GM21737 (cell line): ENCODE measurements around the gene ARHGAP15.
"Not testable (repeated sequence)": the region's sequence is repeated elsewhere in the genome, so short reads cannot be mapped to it uniquely, and the experiment has no call there.

ENCODE experiments used
- ATAC-seq: cut with Tn5 transposase; IDR thresholded peaks from one replicate; pipeline ENCODE4 v1.9.1; 2021; ENCODE audit warnings: mild to moderate bottlenecking, moderate library complexity; ENCODE audit not compliant: unreplicated experiment

ARHGAP15 gene

DNA sequence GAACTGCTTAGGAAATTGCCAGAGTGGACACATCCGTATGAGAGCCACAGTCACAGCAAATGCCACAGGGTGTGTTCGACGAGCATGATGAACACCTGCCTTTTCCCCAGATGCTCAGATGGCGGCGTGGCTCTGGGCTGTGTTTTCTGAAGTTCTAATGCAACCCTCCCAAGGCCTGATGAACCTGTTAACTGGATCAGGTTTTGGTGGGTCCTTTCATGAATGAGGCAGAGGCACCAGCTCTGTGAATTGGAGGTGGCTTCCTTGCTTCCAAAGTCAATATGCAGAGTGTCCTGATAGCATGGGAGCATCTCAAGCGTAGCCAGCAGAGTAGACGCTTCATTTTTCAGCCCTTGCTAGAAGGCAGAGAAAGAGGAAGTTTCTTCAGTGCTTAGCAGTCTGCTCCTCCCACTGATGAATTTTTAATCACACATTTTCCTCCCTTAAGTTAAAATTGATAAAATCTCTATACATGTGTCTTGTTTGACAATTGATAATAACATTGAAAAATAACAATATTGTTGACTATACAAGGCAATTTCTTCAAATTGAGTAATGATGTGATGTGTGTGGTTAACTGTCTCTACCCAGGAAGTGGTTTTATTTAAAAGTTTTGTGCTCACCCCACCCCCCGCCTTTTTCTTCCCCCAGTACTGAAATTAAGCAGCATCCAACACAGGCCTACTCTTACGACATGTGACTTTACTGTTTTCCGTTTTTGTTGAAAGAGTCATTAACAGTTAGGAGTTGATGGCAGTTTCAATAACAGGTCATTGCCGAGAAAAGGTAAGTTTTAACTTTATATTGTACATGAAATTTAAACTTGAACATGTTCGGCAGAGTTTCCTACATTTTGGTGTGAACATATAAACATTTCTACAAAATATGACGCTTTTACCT lies at the start of gene ARHGAP15:
Gene ARHGAP15 (plus strand): TSS at position 739 of the 900 bp plus-strand sequence.
- ATAC-seq: peak; percentile 88

DNA sequence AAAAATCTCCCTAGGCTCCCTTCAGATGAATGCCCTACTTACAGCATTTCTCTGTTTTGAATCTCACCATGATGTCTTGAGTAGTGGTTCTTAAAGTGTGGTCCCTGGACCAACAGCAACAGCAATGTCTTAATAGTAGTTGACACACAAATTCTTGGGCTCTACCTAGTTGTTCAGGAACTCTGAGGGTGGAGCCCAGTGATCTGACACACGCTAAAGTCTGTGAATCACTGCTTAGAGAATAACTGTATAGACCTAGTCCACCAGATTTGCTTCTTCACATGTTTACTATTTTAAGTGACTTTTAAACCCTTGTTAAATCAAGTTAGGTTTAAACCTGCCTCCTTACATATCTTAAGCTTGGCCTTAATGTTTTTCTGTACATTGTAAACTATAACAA lies 47.6 kb upstream of the ARHGAP15 start:
- ATAC-seq: no peak

DNA sequence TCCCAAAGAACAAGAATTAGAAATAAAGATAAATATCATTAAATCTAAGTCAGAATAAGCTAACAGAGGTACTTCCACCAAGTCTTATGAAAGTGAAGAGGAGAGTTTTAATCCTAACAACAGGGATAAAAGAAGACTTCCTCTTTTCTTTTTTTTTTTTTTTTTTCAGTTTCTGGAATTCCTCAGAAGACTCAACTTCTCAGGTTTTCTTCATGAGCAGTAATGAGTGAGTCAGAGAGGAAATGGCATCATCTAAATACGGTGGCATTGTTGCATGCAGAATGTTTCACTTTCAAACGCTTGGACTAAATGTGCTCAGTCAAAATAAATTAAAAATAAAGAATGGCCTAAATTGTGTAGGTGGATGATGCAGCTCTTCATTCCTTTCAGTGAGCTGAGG lies 45.6 kb upstream of the ARHGAP15 start:
- no peak for ATAC-seq

DNA sequence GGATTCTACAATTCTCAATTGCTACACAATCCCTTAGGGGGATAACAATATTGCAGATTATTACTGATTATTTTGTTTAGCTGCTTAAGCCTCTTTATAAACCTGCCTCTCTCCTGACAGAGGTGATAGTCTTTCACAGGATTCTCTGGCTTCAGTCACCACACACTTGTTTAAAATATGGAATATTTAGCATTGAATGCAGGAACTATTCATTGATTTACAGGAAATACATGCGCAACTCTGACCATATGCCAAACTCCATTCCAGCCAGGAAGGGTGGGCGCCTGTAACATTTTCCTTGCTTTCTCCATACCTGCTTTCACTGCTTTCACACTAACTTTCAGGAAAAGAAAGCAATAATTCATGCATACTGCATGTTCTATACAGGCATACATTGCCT lies 44.8 kb upstream of the ARHGAP15 start:
- no peak for ATAC-seq

DNA sequence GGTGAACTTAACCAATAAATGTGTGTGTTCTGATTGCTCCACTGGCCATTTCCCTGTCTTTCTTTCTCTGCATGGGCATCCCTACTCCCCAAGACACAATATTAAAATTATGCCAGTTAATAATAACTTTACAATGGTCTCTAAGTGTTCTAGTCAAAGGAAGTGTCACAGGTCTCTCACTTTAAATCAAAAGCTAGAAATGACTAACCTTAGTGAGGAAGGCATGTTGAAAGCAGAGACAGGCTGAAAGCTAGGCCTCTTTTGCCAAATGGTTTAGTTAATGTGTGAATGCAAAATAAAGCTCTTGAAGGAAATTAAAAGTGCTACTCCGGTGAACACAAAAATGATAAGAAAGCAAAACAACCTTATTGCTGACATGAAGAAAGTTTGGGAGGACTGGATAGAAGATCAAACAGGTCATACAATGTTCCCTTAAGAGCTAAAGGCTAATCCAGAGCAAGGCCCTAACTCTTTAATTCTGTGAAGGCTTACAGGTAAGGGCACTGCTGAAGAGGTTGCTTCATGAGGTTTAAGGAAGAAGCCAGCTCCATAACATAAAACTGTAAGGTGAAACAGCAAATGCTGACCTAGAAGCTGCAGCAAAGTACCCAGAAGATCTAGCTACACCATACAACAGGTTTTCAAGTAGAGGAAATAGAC lies 44.0 kb upstream of the ARHGAP15 start:
- peak; percentile 72 for ATAC-seq

DNA sequence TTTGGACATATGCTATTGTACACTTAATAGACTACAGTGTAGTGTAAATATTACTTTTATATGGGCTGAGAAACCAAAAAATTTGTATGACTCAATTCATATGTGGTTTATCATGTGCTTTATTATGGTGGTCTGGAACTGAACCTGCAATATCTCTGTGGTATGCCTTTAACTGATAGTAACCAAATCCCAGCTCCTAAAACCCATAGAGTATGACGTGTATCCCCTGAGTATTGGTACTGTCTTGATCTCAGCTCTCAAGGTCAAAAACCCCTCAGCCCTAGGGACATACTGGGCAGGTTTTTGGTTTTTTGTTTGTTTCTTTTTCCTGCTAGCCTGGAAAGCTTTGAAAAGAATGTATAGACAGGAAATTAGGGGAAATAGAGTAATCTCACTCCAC lies 42.2 kb upstream of the ARHGAP15 start:
- ATAC-seq: no peak

DNA sequence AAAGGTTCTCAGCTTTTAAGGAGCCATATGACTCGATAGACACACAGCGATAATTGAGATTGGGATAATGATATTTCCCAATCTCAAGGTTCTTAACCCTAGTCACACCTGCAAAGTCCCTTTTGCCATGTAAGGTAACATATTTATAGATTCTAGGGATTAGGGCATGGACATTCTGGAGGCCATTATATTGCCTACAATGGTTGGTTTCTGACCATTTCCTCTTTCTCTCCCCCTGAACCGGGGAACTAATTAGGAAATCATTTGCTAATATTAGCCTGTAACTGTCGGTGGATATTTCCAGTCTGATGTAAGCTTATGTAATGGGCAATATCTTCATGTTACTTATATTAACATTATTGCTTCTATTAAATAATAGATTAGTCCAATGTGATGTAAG lies 40.8 kb upstream of the ARHGAP15 start:
- ATAC-seq: no peak

DNA sequence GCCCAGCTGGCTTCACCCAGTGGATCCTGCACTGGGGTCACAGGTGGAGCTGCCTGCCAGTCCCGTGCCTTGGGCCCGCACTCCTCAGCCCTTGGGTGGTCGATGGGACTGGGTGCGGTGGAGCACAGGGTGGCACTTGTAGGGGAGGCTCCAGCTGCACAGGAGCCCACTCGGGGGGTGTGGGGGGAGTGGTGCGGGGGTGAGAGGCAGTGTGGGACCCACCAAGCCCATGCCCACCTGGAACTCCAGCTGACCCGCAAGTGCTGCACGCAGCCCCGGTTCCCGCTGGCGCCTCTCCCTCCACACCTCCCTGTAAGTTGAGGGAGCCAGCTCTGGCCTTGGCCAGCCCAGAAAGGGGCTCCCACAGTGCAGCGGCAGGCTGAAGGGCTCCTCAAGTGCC lies 39.7 kb upstream of the ARHGAP15 start:
- not testable (repeated sequence) for ATAC-seq

DNA sequence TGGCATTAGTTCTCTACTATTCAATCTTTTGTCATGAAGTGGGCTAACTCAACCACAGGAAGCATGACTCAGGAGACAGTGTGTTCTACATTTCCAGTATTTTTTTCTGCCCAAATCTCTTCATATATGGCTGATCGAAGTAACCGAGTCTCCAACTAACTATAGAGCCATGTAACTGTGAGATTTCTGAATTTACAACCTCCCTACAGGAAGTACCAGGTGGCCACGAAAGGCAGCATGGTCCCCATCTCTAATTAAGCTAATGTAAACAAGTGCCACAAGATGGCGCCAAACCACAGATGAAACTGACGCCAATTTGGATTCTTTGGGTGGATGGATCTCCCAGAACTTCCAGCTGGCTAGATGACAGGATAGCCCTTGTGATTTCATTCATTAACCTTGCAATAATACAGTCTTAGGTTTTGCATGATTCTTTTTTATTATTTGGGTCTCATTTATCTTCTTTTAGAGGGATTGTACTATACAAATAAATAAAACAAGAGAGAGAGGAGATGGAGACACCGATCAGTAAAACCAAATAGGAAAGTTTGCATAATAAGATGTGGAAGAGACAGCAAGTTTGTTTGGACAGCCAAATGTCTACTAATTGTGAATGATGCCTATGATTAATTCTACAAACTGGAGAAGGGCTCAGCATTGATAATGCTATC lies 18.3 kb upstream of the ARHGAP15 start:
- ATAC-seq: peak; percentile 87

DNA sequence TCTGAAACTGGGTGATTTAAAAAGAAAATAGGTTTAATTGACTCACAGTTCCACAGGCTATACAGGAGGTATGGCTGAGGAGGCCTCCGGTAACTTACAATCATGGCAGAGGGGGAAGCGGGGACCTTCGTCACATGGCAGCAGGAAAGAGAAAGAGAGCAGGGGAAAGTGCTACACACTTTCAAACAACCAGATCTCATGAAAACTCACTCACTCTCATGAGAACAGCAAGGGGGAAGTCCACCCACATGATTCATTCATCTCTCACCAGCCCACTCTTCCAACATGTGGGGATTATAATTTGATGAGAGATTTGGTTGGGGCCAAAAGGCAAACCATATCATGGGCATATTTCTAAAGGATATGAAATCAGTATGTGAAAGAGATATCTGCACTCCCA lies 12.0 kb upstream of the ARHGAP15 start:
- no peak for ATAC-seq

DNA sequence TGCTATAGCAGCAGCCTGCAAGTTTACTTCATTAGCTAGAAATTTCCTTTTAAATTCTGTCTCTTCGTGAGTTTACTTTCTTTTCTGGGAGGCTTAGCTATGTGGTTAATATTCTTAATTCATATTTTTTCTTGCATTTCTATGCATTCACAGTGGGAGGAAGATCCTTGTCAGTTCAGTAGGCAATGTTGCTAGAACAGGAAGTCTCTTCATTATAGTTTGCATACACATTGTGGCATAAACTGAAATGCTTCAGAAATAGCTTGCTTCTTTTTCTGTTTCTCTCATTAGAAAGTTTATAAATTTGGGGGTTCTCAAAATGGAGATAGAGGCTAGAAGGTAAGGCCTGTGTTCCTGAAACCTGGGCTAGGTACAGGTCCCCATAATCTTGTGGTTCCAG lies 8.1 kb upstream of the ARHGAP15 start:
- ATAC-seq: no peak

DNA sequence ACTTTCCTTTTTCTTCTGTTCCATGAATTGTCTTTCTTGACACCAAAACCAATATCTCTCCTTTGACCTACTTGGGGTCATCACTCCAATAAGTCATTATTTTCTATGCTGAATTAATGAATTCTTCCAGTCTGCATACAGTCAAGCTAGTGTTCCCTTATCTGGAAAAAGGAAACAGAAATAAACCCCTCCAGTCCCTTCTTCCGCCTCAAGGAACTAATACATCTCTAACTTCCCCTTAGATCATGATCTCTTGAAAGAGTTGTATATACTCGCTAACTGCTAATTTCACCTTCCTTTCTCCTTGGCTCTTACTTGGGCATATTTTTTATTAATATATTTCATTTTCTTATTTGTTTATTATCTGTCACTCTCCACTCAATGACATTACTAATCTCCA lies 7.3 kb upstream of the ARHGAP15 start:
- ATAC-seq: no peak

DNA sequence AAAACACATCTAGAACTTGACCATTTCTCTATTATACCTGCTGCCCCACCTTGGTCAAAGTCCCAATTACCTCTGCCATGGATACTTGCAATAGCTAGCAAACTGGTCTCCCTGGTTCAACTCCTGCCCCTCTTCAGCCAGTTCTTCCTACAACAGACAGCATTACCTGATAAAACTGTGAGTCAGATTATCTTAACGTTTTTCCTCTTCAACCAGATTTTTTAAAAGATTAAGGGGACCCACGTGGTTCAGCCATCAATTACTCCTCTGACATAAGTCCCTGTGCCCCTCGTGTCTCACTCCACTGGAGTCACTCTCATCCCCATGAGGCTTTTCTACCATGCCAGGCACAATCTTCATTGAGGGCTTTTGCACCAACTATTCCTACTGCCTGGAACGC lies 5.3 kb upstream of the ARHGAP15 start:
- ATAC-seq: no peak

DNA sequence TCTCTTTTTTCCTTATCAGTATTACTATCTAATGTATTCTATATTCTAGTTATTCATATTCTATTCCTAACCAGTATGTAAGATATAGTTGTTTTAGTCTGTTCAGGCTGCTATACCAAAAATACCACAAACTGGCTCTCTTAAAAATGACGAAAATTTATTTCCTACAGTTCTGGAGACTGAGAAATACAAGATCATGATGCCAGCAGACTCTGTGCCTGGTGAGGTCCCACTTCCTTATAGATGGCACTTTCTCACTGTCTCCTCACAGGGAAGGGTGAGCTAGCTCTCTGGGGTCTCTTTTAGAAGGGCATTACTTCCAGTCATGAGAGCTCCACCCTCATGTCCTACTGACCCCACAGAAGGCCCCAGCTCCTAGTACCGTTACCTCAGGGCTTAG lies 4.8 kb upstream of the ARHGAP15 start:
- ATAC-seq: no peak

DNA sequence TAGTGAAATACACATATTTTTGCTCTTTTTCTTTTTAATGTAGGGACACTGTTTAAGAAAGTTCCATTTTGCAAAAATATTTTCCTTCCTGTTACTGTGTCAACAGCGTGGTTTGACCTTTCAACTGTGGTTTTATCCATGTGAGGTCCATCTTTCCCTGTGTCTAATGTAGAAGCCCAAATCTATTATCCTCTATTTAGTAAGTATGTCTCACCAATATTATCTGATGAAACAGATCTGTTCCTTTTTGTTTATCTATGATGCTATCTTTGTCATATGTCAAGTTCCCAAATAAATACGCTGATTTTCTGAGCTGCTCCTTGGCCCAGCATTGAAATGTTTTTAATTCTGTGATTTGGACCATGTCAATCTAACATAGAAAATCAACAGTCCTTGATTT lies 3.5 kb upstream of the ARHGAP15 start:
- ATAC-seq: no peak

DNA sequence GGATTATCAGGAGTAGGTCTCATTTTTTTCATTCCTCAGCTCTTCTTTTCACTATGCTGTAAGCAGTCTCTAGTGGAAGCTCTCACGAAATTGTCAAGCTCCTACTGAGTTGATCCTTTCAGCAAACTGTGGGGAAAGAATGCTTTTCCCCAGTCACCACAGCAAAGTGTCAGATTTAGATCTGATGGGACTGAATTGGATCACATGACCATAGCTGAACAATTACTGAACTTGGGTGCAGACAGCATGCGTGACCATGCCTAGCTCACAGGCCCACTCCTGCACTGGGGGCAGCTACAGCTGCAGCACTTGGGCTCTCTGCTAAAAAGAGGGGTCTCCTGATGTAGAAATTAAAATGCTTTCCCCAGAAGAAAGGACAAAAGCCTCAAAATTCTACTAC lies 3.1 kb downstream of the ARHGAP15 start:
- ATAC-seq: no peak

DNA sequence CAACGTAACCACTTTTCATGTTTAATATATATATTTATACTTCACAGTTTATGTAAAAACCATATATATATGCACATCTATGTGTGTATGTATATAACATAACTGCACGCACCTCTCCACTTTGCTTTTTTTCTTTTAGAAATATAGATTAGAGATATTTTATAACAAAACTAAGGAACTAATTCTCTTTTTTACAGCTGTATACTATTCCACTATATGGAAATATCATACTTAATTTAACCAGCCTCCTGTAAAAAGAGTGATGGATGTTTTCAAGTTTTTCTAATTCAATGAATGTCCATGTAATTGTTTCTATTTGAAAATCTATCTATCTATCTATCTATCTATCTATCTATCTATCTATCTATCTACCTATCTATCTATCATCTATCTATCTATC lies 4.6 kb downstream of the ARHGAP15 start:
- ATAC-seq: no peak

DNA sequence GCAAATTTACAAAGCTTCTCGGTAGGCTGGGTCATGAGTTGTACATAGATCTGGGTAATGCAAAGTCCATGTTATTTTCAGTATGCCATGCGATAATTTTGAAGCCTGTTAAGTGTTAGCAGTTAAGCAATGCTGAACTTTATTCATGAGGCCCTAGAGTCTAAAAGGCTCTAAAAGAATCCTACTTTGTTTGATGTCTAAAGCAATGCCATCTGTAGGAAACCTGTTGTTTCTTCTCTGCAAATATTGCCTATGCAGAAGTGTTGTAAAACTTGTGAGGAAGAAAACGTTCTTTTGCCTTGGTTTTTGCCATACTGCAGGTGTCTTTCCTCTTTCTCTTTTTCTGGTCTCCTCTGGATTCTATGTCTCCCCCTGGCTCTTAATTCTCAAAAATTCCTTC lies 9.1 kb downstream of the ARHGAP15 start:
- no peak for ATAC-seq

DNA sequence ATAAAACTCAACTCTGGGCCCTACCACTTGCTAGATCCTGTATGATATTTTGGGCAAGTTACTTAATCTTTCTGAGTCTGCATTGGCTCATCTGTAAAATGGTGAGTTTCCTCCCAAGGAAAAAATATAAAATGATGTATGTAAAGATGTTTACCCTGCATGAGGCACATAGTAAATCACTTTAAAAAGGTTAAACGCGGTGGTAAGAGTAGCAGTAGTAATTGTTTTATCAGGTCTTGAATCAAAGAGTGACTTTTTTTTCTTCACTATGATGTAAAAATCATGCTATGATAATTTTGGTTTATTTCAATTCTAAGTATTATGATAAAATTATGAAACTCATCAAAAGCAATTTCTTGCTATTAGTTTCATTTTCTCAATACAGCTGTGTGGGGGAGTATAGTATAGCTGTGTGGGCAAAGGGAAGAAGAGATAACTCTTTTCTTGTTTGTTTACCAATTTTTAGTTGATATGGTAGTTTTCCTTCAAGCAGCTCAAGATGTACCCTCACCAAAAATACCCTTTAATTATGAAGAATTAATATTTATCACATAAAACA lies 10.7 kb downstream of the ARHGAP15 start:
- ATAC-seq: no peak

DNA sequence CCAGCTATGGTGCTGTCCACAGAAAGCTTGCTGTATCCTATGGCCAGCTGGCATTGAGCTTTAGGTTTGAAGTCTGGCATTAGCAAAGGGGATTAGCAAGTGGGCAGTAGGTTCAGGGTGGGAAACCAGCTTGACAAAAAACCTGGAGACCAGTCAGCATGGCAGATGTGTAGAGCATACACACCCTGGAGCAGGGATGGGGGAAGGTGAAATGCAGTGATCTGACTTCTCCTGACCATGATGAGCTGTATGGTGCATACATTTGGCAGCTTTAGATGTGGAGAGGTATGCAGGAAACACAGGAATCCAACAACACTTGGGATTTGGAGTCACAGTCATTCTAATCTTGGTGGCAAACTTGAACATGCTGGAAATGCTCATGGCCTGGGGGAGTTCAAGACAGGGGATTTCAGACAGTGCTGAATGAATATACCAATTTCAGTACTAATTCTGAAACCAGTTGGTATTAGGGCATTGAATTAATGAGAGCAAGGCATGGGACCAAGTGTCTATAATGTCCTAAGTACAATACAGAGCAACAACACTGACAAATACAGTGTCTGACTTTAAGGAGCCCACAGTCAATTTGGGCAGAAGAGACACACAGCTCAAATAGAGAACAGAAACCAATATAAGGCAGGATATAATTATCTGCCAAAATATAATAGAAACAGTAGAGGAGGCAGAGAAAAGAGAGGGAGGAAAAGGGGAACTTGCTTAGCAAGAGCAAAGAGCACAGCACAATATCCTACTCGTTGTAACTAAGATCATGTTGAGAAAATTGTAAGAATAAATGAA lies 11.8 kb downstream of the ARHGAP15 start:
- peak; percentile 68 for ATAC-seq

DNA sequence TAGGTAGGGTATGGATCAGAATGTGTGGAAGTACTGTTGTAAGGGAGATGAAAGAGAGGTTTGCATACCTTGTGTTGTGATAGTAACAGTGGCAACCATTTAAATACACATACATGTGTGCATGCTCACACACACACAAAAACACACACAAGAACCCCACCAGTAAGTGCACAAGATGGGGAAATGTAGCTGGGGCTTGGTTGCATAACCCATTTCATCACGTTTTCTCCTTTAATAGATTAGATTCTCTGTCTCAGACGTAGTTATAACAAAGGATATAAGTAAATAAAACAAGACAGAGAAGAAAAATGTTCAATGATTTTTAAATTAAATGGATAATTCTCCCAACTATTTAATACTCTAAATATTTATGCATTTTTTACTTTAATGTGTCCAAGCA lies 13.4 kb downstream of the ARHGAP15 start:
- ATAC-seq: no peak
